Natural killer cell treated with Interleukin-12 subunit alpha and Interleukin-12 subunit beta and Interleukin-15 and Interleukin-18, amount 100 ng/mL, for 72 hours (primary cell): Measurements from ENCODE around the gene OR4D1. TPM values are rescaled to one million over a fixed set of nuclear protein-coding genes. Genes with fewer than 3 reads are reported as not detected.

ENCODE experiments used
- total RNA-seq, 2 donors: library from RNA; stranded (reverse); gene quantifications; one replicate each; pipeline ENCODE4 v1.2.3, GENCODE V29; 2022

OR4D1 gene
- total RNA-seq, 2 donors from 2014 or later = 0.25 TPM; not detected in 1

Other genes starting within 250 kb of the OR4D1 start
- under 1 TPM in 1 of 2 donors, not detected in 1; 0.19 TPM for gene CUEDC1, start 193.0 kb upstream of the OR4D1 start, total RNA-seq
- 10 to 100 TPM; 29.1 to 31.8 TPM for gene VEZF1, start 160.1 kb upstream of the OR4D1 start, total RNA-seq
- gene SRSF1, start 141.1 kb upstream of the OR4D1 start, total RNA-seq = 100 to 1,000 TPM; 327 to 426 TPM
- gene DYNLL2, start 65.0 kb upstream of the OR4D1 start, total RNA-seq = 10 to 100 TPM; 27.9 to 37.9 TPM
- gene OR4D2, start 18.6 kb downstream of the OR4D1 start, total RNA-seq = not detected
- not detected for gene EPX, start 44.3 kb downstream of the OR4D1 start, total RNA-seq
- gene MKS1, start 70.9 kb downstream of the OR4D1 start, total RNA-seq = 10 to 100 TPM; 13.2 to 20.2 TPM
- not detected for gene LPO, start 90.2 kb downstream of the OR4D1 start, total RNA-seq
- not detected for gene MPO, start 132.6 kb downstream of the OR4D1 start, total RNA-seq
- 10 to 100 TPM; 54.0 to 82.3 TPM for gene TSPOAP1, start 180.4 kb downstream of the OR4D1 start, total RNA-seq
- gene SUPT4H1, start 203.8 kb downstream of the OR4D1 start, total RNA-seq = 100 to 1,000 TPM in 1 of 2 donors, 10 to 100 TPM in 1; 84.0 to 143 TPM